ENCODE data around the gene MYO5C.
"Not testable (repeated sequence)": the region's sequence is repeated elsewhere in the genome, so short reads cannot be mapped to it uniquely, and the experiment has no call there.

MYO5C gene

GRCh38 chr15:52308446-52309153 is 13.0 kb upstream of the MYO5C start:
- no peak for DNase-seq (ENCODE audit: low read depth)

- DNase-seq (ENCODE audit: low read depth) = no peak
These were observed 12.2 kb upstream of the MYO5C start for GRCh38 chr15:52307847-52308246.

- peak; percentile 9 for DNase-seq (ENCODE audit: low read depth)
These were observed 10.7 kb upstream of the MYO5C start for GRCh38 chr15:52306270-52306669.

GRCh38 chr15:52303093-52303772 is 7.6 kb upstream of the MYO5C start:
- DNase-seq (ENCODE audit: low read depth) = no peak

GRCh38 chr15:52301265-52301847 is 5.8 kb upstream of the MYO5C start:
- no peak for DNase-seq (ENCODE audit: low read depth)

- DNase-seq (ENCODE audit: low read depth) = no peak
These were observed 653 bp downstream of the MYO5C start for GRCh38 chr15:52294881-52295420.

GRCh38 chr15:52292780-52293392 is 2.7 kb downstream of the MYO5C start:
- no peak for DNase-seq (ENCODE audit: low read depth)

GRCh38 chr15:52291204-52291603 is 4.4 kb downstream of the MYO5C start:
- DNase-seq (ENCODE audit: low read depth) = no peak

- no peak for DNase-seq (ENCODE audit: low read depth)
These were observed 4.8 kb downstream of the MYO5C start for GRCh38 chr15:52290800-52291199.

- no peak for DNase-seq (ENCODE audit: low read depth)
These were observed 5.3 kb downstream of the MYO5C start for GRCh38 chr15:52290329-52290728.

- DNase-seq (ENCODE audit: low read depth) = no peak
These were observed 5.9 kb downstream of the MYO5C start for GRCh38 chr15:52289629-52290081.

GRCh38 chr15:52288986-52289385 is 6.6 kb downstream of the MYO5C start:
- no peak for DNase-seq (ENCODE audit: low read depth)

GRCh38 chr15:52288051-52288942 is 7.3 kb downstream of the MYO5C start:
- DNase-seq (ENCODE audit: low read depth) = no peak

- DNase-seq (ENCODE audit: low read depth) = no peak
These were observed 8.5 kb downstream of the MYO5C start for GRCh38 chr15:52287114-52287513.

GRCh38 chr15:52285941-52286340 is 9.7 kb downstream of the MYO5C start:
- not testable (repeated sequence) for DNase-seq (ENCODE audit: low read depth)

- DNase-seq (ENCODE audit: low read depth) = no peak
These were observed 11.4 kb downstream of the MYO5C start for GRCh38 chr15:52284164-52284563.

GRCh38 chr15:52283281-52283680 is 12.3 kb downstream of the MYO5C start:
- no peak for DNase-seq (ENCODE audit: low read depth)

- no peak for DNase-seq (ENCODE audit: low read depth)
These were observed 13.2 kb downstream of the MYO5C start for GRCh38 chr15:52282418-52282817.

GRCh38 chr15:52281085-52282035 is 14.2 kb downstream of the MYO5C start:
- no peak for DNase-seq (ENCODE audit: low read depth)

GRCh38 chr15:52280326-52281084 is 15.1 kb downstream of the MYO5C start:
- DNase-seq (ENCODE audit: low read depth) = no peak

Data from fibroblast of the conjunctiva (primary cell).